Measurements from ENCODE around the gene SBK1.

DNA sequence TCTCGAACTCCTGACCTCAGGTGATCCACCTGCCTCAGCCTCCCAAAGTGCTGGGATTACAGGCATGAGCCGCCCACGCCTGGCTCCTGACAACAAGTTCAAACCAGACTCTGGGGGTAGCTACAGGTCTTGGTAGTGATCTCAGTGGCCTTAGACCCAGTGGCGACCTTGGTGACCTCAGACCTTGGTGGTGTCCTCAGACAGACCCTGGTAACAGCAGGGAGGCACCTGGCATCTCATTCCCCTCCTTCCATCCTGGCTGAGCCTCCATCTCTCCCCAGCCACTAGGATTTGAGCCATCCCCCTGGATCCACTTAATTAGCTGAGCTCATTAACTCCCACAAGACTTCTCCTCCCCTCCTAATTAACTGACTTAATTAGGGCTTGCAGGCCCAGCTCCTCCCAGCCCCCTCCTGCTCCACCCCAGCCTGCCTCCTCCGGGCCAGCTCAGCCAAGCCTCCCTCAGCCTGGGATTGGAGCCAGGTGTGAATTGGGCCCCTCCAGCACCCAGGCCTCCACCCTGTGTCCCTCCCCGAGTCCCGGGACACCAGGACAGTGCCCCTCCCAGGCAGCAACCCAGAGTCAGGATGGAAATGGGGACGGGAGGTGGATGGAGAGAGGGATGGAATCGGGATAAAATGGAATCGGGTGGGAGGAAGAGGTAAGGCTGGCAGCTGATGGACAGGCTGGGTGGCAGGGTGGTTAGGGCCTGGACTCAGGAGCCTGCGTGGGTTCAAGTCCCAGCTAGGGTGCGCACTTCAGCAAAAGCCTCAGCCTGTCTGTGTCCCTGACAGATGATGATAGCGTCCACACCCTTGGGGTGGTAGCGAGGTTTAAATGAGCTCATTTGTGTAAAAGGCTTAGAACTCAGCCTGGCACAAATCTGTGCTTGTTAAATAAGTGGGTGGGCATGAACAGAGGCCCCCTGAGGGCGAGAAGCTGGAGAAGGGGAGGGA is 11.2 kb upstream of the SBK1 start:
- TF ChIP-seq, protein P1, sequence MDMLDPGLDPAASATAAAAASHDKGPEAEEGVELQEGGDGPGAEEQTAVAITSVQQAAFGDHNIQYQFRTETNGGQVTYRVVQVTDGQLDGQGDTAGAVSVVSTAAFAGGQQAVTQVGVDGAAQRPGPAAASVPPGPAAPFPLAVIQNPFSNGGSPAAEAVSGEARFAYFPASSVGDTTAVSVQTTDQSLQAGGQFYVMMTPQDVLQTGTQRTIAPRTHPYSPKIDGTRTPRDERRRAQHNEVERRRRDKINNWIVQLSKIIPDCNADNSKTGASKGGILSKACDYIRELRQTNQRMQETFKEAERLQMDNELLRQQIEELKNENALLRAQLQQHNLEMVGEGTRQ (IDR thresholded peaks at IDR 0.05): no peak
- TF ChIP-seq, protein P2, sequence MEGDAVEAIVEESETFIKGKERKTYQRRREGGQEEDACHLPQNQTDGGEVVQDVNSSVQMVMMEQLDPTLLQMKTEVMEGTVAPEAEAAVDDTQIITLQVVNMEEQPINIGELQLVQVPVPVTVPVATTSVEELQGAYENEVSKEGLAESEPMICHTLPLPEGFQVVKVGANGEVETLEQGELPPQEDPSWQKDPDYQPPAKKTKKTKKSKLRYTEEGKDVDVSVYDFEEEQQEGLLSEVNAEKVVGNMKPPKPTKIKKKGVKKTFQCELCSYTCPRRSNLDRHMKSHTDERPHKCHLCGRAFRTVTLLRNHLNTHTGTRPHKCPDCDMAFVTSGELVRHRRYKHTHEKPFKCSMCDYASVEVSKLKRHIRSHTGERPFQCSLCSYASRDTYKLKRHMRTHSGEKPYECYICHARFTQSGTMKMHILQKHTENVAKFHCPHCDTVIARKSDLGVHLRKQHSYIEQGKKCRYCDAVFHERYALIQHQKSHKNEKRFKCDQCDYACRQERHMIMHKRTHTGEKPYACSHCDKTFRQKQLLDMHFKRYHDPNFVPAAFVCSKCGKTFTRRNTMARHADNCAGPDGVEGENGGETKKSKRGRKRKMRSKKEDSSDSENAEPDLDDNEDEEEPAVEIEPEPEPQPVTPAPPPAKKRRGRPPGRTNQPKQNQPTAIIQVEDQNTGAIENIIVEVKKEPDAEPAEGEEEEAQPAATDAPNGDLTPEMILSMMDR (IDR thresholded peaks at IDR 0.05): no peak
- TF ChIP-seq POLR2A (IDR thresholded peaks at IDR 0.05; ENCODE audit: low read length) (no peak), EP300 (IDR thresholded peaks at IDR 0.05) (no peak), KDM5A (IDR thresholded peaks at IDR 0.05) (no peak)
- TF ChIP-seq, protein P3, sequence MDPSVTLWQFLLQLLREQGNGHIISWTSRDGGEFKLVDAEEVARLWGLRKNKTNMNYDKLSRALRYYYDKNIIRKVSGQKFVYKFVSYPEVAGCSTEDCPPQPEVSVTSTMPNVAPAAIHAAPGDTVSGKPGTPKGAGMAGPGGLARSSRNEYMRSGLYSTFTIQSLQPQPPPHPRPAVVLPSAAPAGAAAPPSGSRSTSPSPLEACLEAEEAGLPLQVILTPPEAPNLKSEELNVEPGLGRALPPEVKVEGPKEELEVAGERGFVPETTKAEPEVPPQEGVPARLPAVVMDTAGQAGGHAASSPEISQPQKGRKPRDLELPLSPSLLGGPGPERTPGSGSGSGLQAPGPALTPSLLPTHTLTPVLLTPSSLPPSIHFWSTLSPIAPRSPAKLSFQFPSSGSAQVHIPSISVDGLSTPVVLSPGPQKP (IDR thresholded peaks at IDR 0.05; ENCODE audit: low read depth, low read length): no peak
- TF ChIP-seq, protein P4, sequence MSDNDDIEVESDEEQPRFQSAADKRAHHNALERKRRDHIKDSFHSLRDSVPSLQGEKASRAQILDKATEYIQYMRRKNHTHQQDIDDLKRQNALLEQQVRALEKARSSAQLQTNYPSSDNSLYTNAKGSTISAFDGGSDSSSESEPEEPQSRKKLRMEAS (IDR thresholded peaks at IDR 0.05): no peak
